ENCODE results near the gene AAK1. TPM values are rescaled to one million over a fixed set of nuclear protein-coding genes. Genes with fewer than 3 reads are reported as not detected.

The AAK1 gene
- total RNA-seq, 2 experiments from 2014 or later: 114 to 115 TPM

- H3K4me1 Mint-ChIP-seq (ENCODE audit: low read depth): peaks cover 81% of the 10 kb centered on the region
Observed at GRCh38 chr2:69583321-69583833, 60.2 kb downstream of the AAK1 start.

GRCh38 chr2:69582582-69583176 is 60.9 kb downstream of the AAK1 start:
- H3K9me3 Mint-ChIP-seq: no peaks in the 10 kb centered on the region
- H3K4me1 Mint-ChIP-seq (ENCODE audit: low read depth): peaks cover 82% of the 10 kb centered on the region
- intact Hi-C loops (cut with micrococcal nuclease): loop anchor here (2.0 to 5.0 kb wide), 2 partner anchors 26 to 60 kb away; partner anchors contain the start of gene AAK1
- ATAC-seq (peak; percentile 23), DNase-seq (peak; percentile 33)
- H3K27me3 Mint-ChIP-seq: no peaks in the 10 kb centered on the region
- ChIA-PET POLR2A (interaction anchor here (0.6 to 3.5 kb wide), 11 partner anchors 9 to 62 kb away, joined by 3 to 9 read pairs (median 3); no protein-coding TSS in a partner anchor), CTCF (interaction anchor here (0.8 to 16.2 kb wide), 14 partner anchors 9 to 196 kb away, joined by 3 to 187 read pairs (median 4); no protein-coding TSS in a partner anchor)
- peak overlapping the region; percentile 66 for H3K4me3 Mint-ChIP-seq
- H3K36me3 Mint-ChIP-seq (ENCODE audit: low read depth): peaks cover 29% of the 10 kb centered on the region
- no peak for TF ChIP-seq CTCF (IDR thresholded peaks at IDR 0.05)
- H3K27ac Mint-ChIP-seq: peak overlapping the region; percentile 88

More at GRCh38 chr2:69583321-69583833, 60.2 kb downstream of the AAK1 start:
- H3K36me3 Mint-ChIP-seq (ENCODE audit: low read depth): peaks cover 24% of the 10 kb centered on the region
- peak overlapping the region; percentile 66 for H3K4me3 Mint-ChIP-seq
- H3K27me3 Mint-ChIP-seq: no peaks in the 10 kb centered on the region
- no peak for ATAC-seq
- POLR2A ChIA-PET: interaction anchor here (0.8 to 3.5 kb wide), 7 partner anchors 9 to 61 kb away, joined by 3 to 8 read pairs (median 3); partner anchors contain the start of gene AAK1
- no peak for DNase-seq
- no peaks in the 10 kb centered on the region for H3K9me3 Mint-ChIP-seq
- H3K27ac Mint-ChIP-seq: peak overlapping the region; percentile 88
- TF ChIP-seq CTCF (IDR thresholded peaks at IDR 0.05): no peak
- intact Hi-C loops (cut with micrococcal nuclease): loop anchor here (2.0 to 5.0 kb wide), 2 partner anchors 27 to 59 kb away; partner anchors contain the start of gene AAK1
- CTCF ChIA-PET: interaction anchor here (0.9 to 16.2 kb wide), 12 partner anchors 11 to 197 kb away, joined by 3 to 187 read pairs (median 4); no protein-coding TSS in a partner anchor

- H3K36me3 Mint-ChIP-seq (ENCODE audit: low read depth): peaks cover 29% of the 10 kb centered on the region
- peak overlapping the region; percentile 66 for H3K4me3 Mint-ChIP-seq
- intact Hi-C loops (cut with micrococcal nuclease): loop anchor here (2.0 to 5.0 kb wide), 2 partner anchors 25 to 60 kb away; partner anchors contain the start of gene AAK1
- DNase-seq (peak; percentile 55), ATAC-seq (peak; percentile 24)
- peak overlapping the region; percentile 88 for H3K27ac Mint-ChIP-seq
- H3K9me3 Mint-ChIP-seq: no peaks in the 10 kb centered on the region
- H3K4me1 Mint-ChIP-seq (ENCODE audit: low read depth): peaks cover 89% of the 10 kb centered on the region
- no peaks in the 10 kb centered on the region for H3K27me3 Mint-ChIP-seq
- TF ChIP-seq CTCF (IDR thresholded peaks at IDR 0.05): no peak
- CTCF ChIA-PET: interaction anchor here (0.6 to 16.2 kb wide), 11 partner anchors 9 to 1305 kb away, joined by 3 to 187 read pairs (median 4); no protein-coding TSS in a partner anchor
- POLR2A ChIA-PET: interaction anchor here (0.6 to 3.5 kb wide), 11 partner anchors 9 to 63 kb away, joined by 3 to 9 read pairs (median 3); no protein-coding TSS in a partner anchor
Observed at GRCh38 chr2:69581774-69582581, 61.6 kb downstream of the AAK1 start.

DNA sequence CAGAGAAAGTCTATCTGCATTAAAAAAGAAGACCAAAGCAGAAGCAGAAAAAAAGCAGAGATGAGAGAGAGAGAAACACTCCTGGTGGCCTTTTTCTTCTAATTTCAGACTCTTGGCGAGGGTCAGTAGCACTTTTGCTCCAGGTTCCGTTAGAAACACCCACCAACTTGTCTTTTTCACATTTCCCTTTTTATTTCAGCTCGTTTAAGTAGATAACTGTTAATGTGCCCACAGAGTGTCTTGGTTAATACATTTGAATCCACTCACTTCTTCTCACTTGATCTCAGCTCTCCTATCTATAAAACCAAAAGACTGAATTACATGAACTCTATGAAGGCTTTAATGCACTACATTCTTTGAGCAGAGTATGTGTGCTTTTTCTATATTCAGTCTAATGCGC is 63.1 kb downstream of the AAK1 start:
- Mint-ChIP-seq H3K4me1 (ENCODE audit: low read depth) (peaks cover 87% of the 10 kb centered on the region), H3K9me3 (no peaks in the 10 kb centered on the region), H3K27ac (peak overlapping the region; percentile 36), H3K36me3 (ENCODE audit: low read depth) (peaks cover 25% of the 10 kb centered on the region), H3K4me3 (no peak overlapping the region), H3K27me3 (no peaks in the 10 kb centered on the region)
- ChIA-PET CTCF (interaction anchor here (1.2 to 16.2 kb wide), 3 partner anchors 9 to 135 kb away, joined by 3 to 187 read pairs (median 4); no protein-coding TSS in a partner anchor), POLR2A (interaction anchor here (1.1 kb wide), 1 partner anchor 10 kb away, joined by 3 read pairs; no protein-coding TSS in a partner anchor)
- ATAC-seq (no peak), DNase-seq (no peak)
- intact Hi-C loops (cut with micrococcal nuclease): loop anchor here (5.0 kb wide), 1 partner anchor 62 kb away; the partner anchor contains the start of gene AAK1
- TF ChIP-seq CTCF (IDR thresholded peaks at IDR 0.05): no peak
